GM19452 (cell line): ENCODE data around the gene ITSN1.
"Not testable (repeated sequence)": the region's sequence is repeated elsewhere in the genome, so short reads cannot be mapped to it uniquely, and the experiment has no call there.

Experiments
- ATAC-seq: cut with Tn5 transposase; IDR thresholded peaks from one replicate; pipeline ENCODE4 v1.9.1; 2021; ENCODE audit not compliant: unreplicated experiment

ITSN1 gene

DNA sequence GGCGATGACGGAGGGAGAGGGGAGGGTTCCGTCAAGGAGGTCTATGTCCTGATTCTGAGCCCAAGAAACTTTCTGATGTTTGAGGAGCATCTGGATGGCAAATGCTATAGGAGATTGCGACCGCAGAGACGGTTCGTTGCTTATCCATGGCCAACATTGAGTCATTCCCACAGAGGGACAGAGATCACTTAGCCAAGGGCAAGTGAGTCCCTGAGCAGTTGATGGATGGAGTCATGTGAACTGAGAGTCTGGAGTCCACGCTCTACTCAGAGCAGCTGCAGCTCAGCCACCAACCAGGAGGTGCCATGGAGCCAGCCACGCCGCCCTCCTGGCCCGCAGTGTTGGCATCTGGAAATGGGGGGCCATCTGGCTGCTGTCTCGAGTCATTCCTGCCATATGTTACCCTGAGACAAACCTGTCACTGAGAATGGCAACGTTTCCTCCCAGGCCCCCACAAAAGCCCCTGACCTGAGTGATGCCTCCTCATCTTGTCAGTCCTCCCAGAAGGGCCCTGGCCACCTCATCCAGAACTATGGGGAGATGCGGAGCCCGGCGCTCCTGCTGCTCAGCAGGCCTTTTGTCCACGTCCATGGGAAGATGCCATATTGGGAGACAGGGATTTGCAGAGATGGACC lies 214.7 kb downstream of the ITSN1 start:
- ATAC-seq: no peak

DNA sequence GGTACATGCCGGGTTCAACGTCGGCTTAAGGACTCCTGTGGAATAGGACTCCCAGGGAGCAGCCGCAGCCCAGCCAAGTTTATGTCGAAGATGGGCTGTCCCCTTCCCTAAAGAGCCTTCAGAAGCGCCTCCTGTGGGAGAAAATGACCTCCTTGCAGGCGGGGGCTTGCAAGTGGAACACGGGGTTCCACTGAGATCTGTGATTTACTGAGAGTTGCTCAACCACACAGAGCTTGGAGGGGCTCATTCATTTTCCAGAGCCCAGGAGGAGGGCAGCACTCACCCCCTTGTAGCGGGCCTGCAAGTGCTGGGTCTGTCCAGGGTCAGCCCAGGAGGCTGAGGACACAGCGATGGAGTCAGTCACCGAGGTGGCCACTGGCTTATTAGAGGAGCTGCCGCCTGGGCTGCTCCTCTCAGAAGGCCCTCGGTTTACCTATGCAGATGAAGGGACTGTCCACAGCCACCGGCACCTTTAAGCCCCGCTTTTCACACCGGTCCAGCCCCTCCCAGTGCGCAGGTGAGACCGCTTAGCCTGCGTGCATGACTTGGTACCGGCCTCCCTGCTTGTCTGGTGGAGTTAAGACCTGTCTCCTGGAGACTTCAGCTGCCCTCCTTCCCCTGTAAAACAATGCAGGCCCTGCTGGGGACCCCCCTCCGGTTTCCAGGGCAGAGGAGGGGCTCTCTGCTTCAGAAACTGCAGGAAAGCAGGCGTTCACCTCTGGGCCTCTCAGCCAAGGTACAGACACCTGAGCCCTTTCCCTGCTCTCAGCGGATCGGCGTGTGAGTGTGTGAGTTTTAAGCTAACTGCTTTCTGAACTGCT lies 215.8 kb downstream of the ITSN1 start:
- no peak for ATAC-seq

DNA sequence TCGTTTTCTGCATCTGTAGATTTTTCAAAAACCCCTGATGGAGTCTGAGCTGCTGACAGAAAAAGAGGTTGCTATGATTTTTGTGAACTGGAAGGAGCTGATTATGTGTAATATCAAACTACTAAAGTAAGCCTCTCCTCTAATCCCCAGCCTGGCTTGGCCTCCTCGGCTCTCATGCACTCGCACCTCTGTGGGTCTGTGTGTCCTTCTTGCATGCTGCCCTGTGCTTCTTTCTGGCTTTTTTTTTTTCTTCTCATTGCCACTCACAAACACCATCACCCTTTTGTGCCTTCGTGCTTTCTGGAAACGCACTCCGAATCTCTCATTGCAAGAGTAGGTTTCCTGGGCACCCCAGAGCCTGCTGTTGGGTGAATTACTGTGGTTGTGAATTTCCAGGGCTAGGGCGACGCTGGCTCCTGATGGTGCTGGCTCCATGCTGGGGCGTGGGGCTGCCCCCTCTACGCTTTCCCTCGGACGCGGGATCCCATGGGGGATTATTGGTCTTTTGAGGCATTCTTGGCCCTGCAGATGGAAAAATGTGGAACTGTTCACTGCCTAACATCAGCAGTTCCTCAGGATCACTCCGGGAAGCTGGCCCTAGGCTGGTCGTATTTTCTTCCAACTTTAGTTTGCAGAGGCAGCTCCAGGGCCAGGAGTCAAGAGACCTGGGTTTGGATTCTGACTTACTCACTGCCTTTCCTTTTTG lies 216.5 kb downstream of the ITSN1 start:
- ATAC-seq: no peak

DNA sequence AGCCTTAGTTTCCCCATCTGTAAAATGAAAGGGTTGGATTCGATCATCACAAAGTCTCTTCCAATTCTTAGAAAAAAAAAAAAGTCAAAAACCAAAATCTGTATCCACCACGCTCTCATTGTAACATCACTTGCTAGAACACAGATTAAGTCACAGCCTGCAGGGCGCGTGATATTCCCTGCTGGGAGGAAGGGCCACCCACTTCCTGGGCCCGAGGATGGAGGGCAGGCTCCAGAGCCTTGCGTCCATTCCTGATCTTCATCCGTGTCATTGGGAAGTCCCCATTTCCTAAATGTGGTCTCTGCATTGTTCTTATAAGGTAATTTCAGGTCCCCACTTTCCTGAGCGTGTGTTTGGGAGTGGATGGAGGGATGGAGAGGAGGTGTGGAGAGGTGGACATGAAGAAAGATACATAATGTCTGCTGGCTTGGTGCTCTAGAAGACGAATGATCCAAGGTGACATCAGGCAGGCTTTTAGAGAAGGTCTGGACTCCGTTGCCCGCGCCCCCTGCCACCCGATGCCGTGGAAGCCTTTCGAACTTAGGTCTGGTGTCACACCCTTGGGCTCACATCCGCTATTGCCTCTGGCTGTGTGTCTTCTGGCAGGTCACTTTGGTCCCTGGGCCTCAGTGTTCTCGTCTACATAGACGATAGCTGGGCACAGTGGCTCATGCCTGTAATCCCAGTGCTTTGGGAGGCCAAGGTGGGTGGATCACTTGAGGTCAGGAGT lies 217.2 kb downstream of the ITSN1 start:
- no peak for ATAC-seq

DNA sequence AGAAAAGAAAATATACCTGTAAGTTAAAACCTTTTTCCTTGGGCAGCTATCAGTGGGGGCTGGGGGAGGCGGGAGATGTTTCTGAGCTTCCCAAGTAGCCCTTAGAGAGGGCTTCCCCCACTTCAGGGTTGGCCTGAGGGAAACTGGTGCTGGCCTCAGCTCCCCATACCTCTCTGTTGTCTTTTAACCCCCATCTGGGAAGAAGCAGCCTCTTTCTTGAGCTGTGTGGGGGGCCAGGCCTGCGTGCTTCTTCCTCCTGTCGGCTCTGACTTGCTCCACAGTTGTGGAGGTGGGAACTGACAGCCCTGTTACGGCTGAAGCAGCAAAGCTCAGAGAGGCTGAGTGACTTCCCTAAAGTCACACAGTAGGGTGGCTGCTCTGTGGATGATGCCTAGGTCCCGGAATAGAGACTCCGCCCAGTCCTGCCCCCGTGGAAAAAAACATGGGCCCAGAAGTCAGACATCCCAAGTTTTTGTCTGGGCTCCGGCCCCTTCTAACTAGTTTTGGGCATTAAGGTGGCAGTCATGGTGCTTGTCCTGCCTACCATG lies 218.1 kb downstream of the ITSN1 start:
- no peak for ATAC-seq

DNA sequence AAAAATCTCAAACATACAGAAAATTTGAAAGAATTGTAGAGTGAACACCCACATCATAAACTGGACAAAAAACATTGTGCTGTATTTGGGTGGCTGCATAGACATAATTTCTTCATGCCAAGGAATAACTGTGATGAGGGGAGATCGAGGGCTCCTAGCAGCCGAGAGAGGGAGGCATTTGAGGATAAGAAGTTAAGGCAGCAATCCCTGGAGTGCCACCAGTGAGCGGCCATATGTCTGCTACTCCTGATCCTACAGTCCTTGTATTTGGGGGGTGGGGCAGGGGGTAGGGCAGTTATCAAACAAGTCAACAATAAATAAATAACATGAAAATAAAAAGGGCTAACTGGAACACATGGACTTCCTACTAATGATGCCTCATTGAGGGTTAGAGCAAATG lies 218.8 kb downstream of the ITSN1 start:
- no peak for ATAC-seq

DNA sequence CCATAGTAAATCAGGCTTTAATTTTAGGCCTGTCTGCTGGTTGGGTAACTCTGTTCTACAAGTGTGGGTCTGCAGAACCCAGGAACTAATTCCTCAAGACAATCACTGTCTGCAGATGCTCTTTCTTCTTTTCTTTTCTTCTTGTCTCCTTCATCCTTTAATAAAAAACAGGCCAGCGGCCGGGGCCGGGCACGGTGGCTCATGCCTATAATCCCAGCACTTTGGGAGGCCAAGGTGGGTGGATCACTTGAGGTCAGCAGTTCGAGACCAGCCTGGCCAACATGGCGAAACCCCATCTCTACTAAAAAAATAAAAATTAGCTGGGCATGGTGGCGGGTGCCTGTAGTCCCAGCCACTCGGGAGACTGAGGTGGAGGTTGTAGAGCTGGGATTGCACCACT lies 220.9 kb downstream of the ITSN1 start:
- not testable (repeated sequence) for ATAC-seq

DNA sequence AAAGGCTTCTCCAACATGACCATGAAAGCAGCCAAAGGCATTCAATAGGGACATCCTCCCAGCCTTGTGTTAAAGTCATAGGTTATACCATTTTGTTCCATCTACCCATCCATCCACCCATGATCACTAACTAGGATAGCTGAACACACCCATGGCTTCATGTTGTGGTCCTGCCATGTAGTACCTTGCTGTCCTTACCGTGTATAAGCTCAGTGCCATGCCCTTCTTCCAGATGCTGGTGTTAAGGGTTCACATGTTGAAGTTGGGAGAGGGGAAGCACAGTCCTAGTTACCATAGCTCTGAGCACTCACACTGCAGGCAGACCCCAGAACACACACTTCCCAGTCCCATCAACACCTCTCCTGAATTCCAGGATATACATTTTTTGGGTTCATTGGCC lies 221.8 kb downstream of the ITSN1 start:
- no peak for ATAC-seq

DNA sequence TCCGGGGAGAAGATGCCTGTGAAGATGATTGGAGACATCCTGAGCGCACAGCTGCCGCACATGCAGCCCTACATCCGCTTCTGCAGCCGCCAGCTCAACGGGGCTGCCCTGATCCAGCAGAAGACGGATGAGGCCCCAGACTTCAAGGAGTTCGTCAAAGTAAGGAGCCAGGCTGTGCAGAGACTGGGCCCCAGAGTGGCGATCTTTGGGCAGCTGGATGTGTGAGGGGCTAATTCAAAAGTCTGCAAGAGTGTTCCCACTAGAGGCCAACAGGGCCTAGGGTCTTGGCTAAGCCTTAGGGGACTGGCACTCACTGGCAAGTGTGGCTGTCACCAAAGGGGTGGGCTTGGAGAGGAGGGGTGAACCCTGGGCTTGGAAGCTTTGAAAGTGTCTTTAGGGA lies 222.9 kb downstream of the ITSN1 start:
- ATAC-seq: no peak

DNA sequence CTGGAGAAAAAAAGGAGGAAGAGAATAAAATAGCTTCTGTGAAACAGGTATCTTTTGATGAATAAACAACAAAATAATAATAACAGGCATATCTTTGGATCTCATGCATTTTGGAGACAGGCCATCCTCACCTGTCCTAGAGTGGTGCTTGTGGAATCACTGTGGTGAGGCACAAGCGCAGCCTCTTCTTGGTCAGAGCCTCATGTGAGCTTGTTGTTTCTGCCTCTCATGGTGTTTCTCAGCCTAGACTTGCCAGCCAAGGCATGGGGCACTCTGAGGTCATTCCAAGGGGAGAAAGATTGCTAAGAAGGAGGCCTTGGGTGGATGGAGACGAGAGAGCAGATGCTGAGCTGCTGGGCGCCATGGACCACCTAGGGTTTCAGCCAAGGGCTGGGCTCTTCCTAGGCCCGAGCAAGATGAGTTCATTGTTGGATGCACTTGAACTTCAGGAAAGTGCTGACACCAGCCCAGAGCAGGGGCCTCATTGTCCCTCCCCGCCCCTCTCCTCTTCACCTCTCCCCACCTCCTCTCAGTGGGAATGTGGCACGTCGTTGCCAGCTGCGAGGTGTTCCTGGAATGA lies 223.8 kb downstream of the ITSN1 start:
- ATAC-seq: no peak

DNA sequence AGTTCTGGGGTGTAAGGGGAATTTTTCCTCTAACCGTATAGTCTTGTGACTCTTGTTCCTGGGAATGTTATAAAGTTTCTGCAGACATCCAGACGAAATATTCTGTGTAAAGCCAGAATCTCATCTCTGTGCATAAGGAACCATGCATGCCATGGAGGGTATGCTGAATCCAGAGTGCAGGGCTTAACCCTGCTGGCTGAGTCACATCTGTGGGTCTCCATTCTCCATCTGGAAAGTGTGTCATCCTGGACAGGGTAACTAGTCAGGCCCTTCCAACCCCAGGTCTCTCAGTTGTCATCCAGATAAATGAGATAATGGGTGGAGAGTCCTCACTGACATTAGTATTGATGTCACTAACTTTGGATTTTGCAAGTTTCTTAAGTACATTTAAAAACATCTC lies 224.5 kb downstream of the ITSN1 start:
- no peak for ATAC-seq

DNA sequence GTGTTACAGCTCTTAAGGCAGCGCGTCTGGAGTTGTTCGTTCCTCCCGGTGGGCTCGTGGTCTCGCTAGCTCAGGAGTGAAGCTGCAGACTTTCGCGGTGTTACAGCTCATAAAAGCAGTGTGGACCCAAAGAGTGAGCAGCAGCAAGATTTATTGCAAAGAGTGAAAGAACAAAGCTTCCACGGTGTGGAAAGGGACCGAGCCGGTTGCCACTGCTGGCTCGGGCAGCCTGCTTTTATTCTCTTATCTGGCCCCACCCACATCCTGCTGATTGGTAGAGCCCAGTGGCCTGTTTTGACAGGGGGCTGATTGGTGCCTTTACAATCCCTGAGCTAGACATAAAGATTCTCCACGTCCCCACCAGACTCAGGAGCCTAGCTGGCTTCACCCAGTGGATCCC lies 225.6 kb downstream of the ITSN1 start:
- not testable (repeated sequence) for ATAC-seq

DNA sequence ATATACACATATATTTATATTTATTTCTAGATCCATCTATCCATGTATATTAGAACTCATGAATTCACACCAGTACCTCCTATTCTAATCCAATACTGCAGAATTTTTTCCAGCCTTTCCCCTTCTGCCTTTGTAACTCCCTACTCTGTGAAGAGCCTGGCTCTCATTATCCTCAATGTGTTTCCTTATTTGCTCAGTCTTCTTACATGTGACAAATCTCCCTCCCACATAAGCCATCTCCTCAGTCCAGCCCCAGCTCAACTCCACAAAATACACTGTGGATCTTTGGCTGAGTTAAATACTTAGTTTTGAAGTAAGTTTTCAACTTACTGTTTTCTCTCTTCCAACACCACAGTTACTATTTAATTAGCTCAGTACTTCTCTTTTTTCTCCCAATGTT lies 227.6 kb downstream of the ITSN1 start:
- ATAC-seq: no peak

DNA sequence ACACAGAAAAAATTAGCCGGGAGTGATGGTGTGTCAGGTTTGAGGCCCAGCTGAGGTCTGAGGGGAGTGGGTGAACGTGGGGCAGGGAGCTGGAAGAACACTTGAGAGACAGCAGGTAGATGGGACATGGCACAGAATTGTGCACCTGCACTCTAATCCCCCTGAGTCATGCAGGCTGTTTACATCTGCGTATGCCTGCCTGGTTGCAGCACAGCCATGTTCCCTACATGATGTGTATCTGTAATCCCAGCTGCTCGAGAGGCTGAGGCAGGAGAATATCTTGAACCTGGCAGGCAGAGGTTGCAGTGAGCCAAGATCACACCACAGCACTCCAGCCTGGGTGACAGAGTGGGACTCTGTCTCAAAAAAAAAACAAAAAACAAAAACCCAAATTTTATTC lies 228.5 kb downstream of the ITSN1 start:
- no peak for ATAC-seq

DNA sequence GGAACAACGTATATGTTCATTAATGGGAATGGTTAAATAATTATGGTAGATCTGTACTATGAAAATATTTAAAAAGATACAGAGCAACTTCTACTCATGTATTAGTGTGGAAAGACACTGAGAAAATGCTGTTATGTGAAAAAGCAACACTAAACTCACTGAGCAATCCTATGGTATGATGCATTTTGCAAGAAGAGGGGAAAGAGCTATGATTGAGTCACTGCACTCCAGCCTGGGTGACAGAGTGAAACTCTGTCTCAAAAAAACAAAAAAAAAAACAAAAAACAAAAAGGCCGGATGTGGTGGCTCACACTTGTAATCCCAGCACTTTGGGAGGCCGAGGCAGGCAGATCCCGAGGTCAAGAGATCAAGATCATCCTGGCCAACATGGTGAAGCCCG lies 228.9 kb downstream of the ITSN1 start:
- ATAC-seq: no peak

DNA sequence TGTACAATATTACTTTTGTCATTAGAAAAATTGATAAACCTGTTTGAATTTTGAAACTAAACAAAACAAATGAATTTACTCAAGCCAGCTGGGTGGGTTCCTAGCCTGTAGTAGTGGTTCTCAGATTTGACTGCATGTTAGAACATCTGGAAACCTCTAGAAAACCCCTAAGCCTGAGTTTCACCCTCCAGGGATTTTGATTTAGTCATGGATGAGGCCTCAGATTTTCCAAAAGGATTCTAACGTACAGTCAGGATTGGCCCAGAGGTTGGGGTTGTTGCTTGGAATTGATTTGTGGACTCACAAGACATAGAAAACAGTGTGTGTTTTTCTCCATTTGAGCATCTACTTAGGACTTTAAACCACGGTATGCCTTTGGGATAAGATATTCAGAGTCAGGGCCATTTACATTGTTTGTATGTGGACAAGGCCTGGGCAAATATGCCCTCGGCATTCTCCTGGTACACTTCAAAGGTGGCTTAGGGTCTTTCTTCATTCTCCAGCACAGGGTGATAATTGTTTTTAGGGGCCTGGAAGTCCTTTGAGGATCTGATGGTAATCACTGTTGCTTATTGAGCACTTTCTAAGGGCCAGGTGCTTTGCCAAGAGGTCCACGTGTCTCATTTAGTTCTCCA lies 230.7 kb downstream of the ITSN1 start:
- ATAC-seq: no peak

DNA sequence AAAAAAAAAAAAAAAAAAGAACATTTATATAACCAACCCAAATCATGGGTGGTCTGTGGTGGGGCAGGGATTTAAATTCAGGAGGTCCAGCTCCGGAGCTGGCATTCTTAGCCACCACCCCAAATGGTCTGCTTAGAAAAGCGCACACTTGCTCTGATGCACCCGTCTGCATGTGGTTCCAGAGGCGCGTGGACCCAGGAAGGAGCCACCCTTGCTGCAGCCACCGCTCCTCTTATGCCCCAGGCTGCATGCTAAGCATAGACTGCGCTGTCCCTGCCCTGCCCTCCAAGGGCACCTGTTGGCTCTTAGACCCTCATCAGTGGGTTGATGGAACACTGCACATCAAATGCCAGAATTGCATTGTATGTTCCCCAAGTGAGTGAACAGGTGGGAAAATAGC lies 231.9 kb downstream of the ITSN1 start:
- ATAC-seq: no peak

DNA sequence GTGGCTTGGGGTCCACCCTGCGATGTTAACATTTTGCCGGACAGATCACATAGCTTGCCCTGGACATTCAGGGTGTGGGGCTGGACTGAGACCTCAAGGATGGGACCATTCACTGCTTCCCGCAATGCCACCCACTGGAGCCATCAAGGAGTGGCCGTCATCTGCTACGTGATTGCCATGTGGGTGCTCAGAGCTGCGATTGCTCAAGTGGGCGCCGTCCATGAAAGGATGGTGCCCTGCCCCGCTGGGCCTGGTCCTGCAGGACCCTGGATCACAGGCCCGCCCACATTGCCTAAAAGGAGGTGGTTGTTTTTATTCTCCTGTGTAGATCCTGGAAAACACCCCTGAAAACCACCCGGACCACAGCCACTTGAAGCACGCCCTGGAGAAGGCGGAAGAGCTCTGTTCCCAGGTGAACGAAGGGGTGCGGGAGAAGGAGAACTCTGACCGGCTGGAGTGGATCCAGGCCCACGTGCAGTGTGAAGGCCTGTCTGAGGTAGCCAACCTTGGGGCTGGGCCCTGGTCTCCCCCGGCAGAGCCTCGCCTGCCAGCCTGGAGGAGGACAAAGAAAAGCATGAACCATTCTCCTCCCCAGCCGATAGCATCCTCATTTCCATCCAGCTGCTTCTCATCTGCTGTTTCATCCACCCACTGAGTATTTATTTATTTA lies 232.9 kb downstream of the ITSN1 start:
- ATAC-seq: no peak

DNA sequence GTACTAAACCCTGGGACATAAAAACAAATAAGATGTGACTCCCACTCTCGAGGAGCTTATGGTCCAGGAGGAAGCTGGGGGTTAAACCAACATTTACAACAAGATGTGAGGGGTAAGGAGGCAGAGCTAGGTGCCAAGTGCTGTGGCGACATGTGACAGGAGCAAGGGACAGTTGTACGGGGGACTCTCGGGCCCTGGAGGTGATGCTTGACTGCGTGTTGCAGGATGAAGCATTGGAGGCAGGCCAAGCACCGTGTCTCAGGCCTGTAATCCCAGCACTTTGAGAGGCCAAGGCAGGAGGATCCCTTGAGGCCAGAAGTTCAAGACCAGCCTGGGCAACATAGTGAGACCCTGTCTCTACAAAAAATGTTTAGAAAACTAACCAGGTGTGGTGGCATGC lies 236.5 kb downstream of the ITSN1 start:
- no peak for ATAC-seq

DNA sequence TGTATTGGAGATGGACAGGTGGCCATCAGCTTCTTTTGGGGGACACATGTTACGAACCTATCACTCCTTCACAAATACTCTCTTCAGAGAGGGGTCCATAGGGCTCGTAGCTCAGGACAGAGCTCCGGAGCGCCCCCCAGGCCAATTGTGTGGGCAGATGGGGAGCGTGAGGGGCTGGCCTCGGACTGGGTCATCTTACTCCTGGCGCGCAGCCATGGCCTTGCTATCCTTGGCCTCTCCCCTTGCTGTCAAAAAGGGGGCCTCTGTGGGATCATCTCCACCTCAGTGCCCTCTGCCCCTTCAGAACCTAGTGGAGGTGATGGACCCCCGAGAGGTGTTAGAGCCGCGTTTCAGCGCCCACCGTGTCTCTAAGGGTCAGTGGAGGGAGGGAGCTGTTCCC lies 238.3 kb downstream of the ITSN1 start:
- no peak for ATAC-seq
